Activated CD8-positive, alpha-beta memory T cell treated with anti-CD3 and anti-CD28 coated beads, Interleukin-2, amount 50 U/mL, for 24 hours (primary cell): ENCODE data around the gene ZCCHC3.
"Not testable (repeated sequence)": the region's sequence is repeated elsewhere in the genome, so short reads cannot be mapped to it uniquely, and the experiment has no call there.

Source experiments
- DNase-seq: peaks from one replicate; pipeline ENCODE4 v3.0.0-alpha.2; 2020; ENCODE audit errors: extremely low read depth

Gene ZCCHC3, protein sequence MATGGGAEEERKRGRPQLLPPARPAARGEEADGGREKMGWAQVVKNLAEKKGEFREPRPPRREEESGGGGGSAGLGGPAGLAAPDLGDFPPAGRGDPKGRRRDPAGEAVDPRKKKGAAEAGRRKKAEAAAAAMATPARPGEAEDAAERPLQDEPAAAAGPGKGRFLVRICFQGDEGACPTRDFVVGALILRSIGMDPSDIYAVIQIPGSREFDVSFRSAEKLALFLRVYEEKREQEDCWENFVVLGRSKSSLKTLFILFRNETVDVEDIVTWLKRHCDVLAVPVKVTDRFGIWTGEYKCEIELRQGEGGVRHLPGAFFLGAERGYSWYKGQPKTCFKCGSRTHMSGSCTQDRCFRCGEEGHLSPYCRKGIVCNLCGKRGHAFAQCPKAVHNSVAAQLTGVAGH

GRCh38 chr20:297098-297924 is at the start of gene ZCCHC3:
ZCCHC3 (plus strand) TSS chr20:297570; CDS start chr20:297587, 17 bp downstream.
- DNase-seq, result peak; percentile 50

DNA sequence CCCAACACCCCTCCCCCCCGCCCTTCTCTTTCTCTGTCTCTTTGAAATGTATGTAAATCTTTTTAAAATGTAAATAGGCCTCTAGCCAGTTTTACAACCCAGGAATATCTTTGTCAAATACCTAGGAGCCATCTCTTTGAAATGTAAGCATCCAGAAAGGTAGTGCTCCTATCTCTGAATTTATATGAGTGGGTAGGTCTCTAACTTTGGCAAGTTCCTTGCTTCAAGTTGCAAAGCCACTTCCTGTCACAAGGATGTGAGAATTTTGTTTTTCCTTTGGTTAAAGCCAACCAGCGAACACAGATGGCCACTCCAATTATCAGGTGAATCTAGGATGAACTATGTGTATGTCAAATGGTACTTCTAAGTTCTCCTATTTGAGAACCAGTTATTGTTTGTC is 46.0 kb upstream of the ZCCHC3 start:
- no peak for DNase-seq

DNA sequence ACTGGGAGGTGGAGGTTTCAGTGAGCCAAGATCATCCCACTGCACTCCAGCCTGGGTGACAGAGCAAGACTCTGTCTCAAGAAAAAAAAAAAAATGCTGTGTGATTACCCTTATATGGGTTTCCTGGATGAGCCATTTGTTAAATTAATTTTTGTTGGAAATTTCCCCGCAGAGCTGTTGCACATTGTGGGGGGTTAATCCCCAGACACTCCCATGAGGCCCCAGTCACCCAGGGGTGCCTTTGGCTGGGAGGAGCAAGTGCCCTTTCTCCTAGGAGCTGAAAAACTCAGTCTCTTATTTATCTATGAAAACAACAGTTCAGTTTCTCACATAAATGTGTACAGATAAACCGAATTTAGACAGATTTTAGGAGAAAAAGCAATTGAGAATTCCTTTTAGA is 44.6 kb upstream of the ZCCHC3 start:
- no peak for DNase-seq

DNA sequence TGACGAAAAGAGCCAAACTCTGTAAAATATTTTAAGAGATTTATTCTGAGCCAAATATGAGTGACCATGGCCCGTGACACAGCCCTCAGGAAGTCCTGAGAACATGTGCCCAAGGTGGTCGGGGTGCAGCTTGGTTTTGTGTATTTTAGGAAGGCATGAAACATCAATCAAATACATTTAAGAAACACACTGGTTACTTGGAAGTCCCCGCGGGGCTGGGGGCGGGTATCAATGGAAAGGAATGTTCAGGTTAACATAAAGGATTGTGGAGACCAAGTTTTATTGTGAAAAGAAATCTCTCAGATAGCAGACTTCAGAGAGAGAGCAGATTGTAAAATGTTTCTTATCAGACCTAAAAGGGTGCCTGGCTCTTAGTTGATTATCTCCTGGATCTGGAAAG is 43.9 kb upstream of the ZCCHC3 start:
- not testable (repeated sequence) for DNase-seq

DNA sequence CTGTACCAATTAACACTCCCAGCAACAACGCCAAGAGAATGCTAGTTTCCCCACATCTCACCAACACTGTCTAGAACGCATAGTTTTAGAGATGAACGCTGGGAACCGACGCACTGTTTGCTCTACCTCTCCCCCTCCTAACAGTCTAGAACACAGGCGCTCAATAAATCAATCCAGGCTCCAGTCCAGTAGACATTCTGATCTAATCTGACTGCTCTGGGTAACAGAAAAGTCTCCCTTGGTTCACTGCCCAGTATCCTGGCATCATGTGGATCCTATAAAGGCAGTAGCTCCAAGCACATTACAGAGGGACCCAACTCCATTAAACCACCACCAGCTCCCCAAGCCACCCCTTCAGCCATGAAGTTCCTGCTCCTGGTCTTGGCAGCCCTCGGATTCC is 40.0 kb upstream of the ZCCHC3 start, which contains the start of gene DEFB132:
TSS of gene DEFB132 (plus strand) at position 306 of the 400 bp plus-strand sequence. CDS start at position 361, 55 bp downstream.
- no peak for DNase-seq

DNA sequence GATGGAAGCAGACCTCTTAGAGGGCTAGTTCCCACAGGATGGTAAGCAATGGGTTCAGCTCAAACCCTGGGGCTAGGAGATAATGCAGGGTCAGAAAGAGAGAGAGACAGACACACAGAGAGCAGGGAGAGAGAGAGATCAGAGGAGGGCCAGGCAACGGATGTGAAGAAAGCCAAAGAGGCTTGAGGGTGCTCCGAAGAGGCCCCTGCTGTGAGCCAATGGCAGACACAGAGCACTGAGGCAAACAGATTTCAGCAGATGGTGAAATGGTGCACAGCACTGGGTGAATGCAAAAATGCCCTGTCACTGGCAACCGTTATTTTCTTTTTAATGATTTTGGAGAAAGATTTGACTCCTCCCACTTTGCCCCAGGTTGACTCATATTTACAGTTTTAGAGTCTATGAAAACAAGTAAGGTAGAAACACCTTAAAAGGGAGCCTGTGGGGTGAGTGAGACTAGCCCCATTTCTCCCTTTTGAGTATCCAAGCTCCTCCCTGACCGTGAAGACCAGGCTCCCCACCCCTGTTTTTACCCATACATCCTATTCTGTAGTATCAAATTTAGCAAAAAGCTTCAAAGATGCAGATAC is 39.0 kb upstream of the ZCCHC3 start:
- DNase-seq, result no peak

DNA sequence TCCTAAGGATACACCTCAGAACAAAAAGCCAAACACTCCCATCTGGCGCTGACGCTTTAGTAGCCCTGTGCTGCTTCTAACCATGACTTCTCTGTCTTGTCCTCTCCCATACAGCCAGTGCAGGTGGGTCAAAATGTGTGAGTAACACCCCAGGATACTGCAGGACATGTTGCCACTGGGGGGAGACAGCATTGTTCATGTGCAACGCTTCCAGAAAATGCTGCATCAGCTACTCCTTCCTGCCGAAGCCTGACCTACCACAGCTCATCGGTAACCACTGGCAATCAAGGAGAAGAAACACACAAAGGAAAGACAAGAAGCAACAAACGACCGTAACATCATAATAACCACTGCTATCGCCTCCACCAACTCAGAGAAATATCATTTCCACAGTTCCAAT is 38.4 kb upstream of the ZCCHC3 start:
- no peak for DNase-seq

DNA sequence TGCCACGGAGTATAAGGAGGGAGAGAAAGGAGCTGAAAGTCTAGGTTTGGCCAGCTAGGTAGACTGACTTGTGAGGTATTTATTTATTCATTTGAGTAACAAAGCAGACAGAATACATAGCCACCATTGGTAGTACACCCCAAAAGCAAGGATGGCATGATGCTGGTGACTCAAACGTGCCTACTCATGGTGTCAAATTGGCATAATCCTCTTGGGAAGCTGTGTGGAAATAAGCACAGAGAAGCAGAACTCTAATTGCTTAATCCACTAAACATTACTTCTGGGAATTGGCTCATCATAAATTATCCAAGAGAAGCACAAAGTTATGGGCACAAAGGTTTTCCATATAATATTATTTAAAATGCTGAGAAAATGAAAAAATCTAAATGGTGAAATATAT is 37.4 kb upstream of the ZCCHC3 start:
- no peak for DNase-seq

- DNase-seq, result no peak
Observed at GRCh38 chr20:263701-264100, 33.7 kb upstream of the ZCCHC3 start.

- DNase-seq, result peak; percentile 81
Observed at GRCh38 chr20:266596-267562, 30.5 kb upstream of the ZCCHC3 start.

- no peak for DNase-seq
Observed at GRCh38 chr20:270517-270916, 26.9 kb upstream of the ZCCHC3 start.

GRCh38 chr20:271069-271468 is 26.3 kb upstream of the ZCCHC3 start:
- DNase-seq, result no peak

- no peak for DNase-seq
Observed at GRCh38 chr20:271528-271927, 25.8 kb upstream of the ZCCHC3 start.

DNA sequence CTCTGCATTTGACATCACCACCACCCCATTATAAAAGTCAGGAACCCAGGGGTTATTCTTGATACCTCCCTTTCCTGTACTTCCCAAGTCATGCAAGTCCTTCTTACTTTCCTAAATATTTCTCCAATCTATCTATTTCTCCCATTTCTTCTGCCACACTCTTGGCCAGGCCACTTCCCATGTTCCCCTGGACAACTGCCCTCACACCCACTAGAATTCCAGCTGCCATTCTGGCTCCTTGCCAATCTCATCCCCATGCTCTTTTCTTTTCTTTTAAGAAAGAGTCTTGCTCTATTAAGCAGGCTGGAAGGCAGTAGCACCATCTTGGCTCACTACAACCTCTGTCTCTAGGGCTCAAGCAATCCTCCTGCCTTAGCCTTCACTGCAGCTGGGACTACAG is 24.7 kb upstream of the ZCCHC3 start:
- DNase-seq, result no peak

DNA sequence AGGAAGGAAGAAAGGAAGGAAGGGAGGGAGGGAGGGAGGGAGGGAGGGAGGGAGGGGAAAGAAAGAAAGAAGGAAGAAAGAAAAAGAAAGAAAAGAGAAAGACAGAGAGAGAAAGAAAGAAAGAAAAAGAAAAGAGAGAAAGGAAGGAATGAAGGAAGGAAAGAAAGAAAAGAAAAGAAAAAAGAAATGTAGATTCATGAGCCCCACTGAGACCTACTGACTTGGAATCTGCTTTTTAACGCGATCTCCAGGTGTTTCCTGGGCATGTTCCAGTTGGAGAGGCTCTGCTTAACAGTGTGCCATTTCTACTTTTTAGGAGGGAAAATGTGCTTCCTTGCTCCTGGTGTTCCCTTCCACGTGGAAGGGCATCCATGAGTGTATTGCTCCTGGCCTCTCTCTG is 23.5 kb upstream of the ZCCHC3 start:
- DNase-seq, result no peak

DNA sequence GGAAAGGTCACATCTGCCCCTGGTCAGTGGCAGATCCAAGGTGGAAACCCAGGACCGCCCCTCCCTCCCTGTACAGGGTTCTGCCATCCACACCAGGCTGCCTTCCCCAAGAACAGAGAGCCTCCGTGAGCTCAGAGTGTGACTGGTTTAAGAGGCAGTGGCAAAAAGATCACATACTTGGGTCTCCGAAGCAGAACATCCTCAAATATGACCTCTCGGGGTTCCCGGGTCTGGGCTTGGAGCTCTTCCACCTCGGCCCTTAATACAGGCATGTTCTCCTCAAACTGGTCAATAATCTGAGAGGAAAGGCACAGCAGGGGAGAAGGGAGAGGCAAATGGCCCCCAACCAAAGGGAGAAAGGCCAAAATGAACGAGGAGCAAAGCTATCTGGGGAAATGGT is 21.6 kb upstream of the ZCCHC3 start:
- no peak for DNase-seq

DNA sequence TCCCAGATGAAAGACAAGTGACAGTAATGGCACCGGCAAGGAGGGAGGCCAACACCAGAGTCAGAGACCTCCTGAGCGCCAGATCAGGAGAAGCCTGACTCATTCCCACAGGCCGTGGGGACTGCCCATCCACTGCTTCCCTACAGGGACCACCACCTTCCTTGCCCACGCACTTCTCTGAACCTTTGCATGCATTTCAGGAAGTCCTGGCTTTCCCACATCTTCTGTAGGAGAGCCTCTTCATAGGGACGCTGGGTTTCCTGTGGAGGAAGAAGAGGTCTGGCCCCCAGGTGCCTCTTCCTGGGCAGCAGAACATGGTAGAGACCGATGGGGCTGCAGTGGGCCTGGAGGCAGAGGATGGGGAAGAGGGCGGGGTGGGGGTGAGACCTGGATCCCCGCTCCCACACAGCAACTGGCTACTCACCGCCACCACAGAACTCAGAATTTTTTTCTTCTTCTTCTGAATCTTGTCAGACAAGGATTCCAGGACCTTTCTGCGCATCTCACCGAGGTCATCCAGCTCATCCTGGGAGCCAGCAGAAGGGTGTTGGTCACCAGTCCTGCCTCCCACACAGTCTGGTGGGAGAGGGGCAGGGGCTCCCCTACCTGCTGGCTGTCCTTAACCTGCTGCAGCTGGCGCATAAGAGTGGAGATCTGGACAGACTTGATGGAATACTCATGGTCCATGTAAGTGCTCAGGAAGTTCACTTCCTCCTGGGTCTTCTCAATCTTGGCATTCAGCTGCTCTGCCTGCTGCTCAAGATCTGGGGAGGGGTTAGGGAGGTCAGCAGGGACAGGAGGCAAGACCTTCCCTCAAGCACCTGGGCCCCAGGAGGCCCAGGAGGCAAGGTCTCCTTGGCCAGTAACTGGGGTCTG is 20.5 kb upstream of the ZCCHC3 start:
- no peak for DNase-seq

GRCh38 chr20:277496-277781 is 19.9 kb upstream of the ZCCHC3 start:
- no peak for DNase-seq

- DNase-seq, result no peak
Observed at GRCh38 chr20:278181-278580, 19.2 kb upstream of the ZCCHC3 start.
